ENCODE data around the gene PHF10. TPM values are rescaled to one million over a fixed set of nuclear protein-coding genes. Genes with fewer than 3 reads are reported as not detected.

PHF10 gene
- total and polyA plus RNA-seq, 2 experiments from 2014 or later = 5.9 to 10.7 TPM

DNA sequence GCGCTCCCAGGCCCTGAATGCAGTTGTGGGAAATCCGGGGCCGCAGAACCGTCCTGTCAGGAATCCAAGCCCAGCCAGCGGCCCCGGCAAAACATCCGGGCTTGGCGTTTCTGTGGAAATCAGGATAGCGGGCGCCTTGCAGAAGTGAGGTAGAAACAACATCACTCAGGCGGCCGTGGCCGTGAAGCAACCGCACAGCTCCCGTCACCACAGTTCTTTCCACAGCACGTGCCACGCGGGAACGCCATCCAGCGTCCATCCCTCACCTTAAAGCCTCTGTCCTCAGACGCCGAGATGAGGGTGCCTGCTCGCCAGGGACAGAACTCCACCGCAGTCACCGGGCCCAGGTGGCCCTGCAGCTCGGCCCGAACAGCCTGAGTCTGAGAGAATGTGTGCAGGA, 56.6 kb downstream of the PHF10 start:
- DNase-seq = no peak
- H3K4me3 ChIP-seq = no peak overlapping the region
- in situ Hi-C loops (cut with MboI) = no loop called here
- no peaks in the 10 kb centered on the region for H3K9me2 ChIP-seq (ENCODE audit: insufficient read depth)
- no peaks in the 10 kb centered on the region for H3F3A ChIP-seq (ENCODE audit: insufficient read depth)
- H3K4me2 ChIP-seq (ENCODE audit: unreplicated experiment) = no peak overlapping the region
- H3K27ac ChIP-seq = no peak overlapping the region
- H3K79me2 ChIP-seq (ENCODE audit: insufficient read depth) = no peaks in the 10 kb centered on the region
- H2AFZ ChIP-seq = no peak overlapping the region
- peaks cover 4% of the 10 kb centered on the region; the same call in 1 of the 2 replicates for H3K36me3 ChIP-seq (ENCODE audit: low read depth)
- 98 to 99% methylated on average over 25 to 27 of the region's 27 CpGs for WGBS, 2 experiments (ENCODE audit: low coverage in 1 of 2, low lambda C conversion rate in 2 of 2, missing lambda C conversion rate in 2 of 2)
- no peaks in the 10 kb centered on the region for H4K20me1 ChIP-seq (ENCODE audit: insufficient read depth)
- no peak overlapping the region for H3K9ac ChIP-seq
- no peaks in the 10 kb centered on the region for H3K4me1 ChIP-seq (ENCODE audit: insufficient read depth)
- no peaks in the 10 kb centered on the region for H3K9me3 ChIP-seq (ENCODE audit: low read depth)
- no peak for TF ChIP-seq EZH2 (IDR thresholded peaks at IDR 0.05; ENCODE audit: insufficient read depth, poor library complexity, severe bottlenecking)
- TF ChIP-seq EZH2phosphoT487 (IDR thresholded peaks at IDR 0.05; ENCODE audit: insufficient read depth, low read depth) = no peak
- no peaks in the 10 kb centered on the region for H3K27me3 ChIP-seq (replicated peaks; ENCODE audit: insufficient read depth)

DNA sequence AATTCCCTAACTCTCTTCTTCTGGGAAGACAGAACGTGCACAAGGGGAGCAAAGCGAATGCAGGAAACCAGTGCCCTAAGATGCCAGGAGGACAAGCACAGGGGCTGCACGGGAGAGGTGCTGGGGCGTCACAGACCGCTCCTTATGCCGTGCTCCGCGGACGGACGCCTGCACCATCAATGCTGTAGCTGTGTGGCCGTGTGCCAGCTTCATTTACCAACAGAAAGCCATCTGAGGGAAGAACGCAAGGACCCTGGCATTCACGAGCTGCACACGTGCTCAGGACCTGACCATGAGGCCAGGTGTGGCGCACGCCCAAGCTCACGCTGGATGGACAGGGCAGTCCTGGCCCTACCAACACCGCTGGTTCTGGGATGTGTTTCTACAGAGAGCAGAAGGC, 57.9 kb downstream of the PHF10 start:
- DNase-seq = no peak
- TF ChIP-seq EZH2phosphoT487 (IDR thresholded peaks at IDR 0.05; ENCODE audit: insufficient read depth, low read depth) (no peak), EZH2 (IDR thresholded peaks at IDR 0.05; ENCODE audit: insufficient read depth, poor library complexity, severe bottlenecking) (no peak)
- in situ Hi-C loops (cut with MboI) = no loop called here
- 94% methylated on average over 18 of the region's 18 CpGs for WGBS, 2 experiments (ENCODE audit: low coverage in 1 of 2, low lambda C conversion rate in 2 of 2, missing lambda C conversion rate in 2 of 2)
- no peaks in the 10 kb centered on the region for H3K27me3 ChIP-seq (replicated peaks; ENCODE audit: insufficient read depth)
- H3K4me2 ChIP-seq (ENCODE audit: unreplicated experiment) = no peak overlapping the region
- H3K9me2 ChIP-seq (ENCODE audit: insufficient read depth) = no peaks in the 10 kb centered on the region
- no peaks in the 10 kb centered on the region for H3F3A ChIP-seq (ENCODE audit: insufficient read depth)
- no peaks in the 10 kb centered on the region for H3K79me2 ChIP-seq (ENCODE audit: insufficient read depth)
- H3K27ac ChIP-seq = no peak overlapping the region
- no peak overlapping the region for H2AFZ ChIP-seq
- no peaks in the 10 kb centered on the region for H3K9me3 ChIP-seq (ENCODE audit: low read depth)
- H4K20me1 ChIP-seq (ENCODE audit: insufficient read depth) = no peaks in the 10 kb centered on the region
- no peaks in the 10 kb centered on the region for H3K4me1 ChIP-seq (ENCODE audit: insufficient read depth)
- H3K36me3 ChIP-seq (ENCODE audit: low read depth) = peaks cover 4% of the 10 kb centered on the region; the same call in 1 of the 2 replicates
- H3K4me3 ChIP-seq = no peak overlapping the region
- H3K9ac ChIP-seq = no peak overlapping the region

DNA sequence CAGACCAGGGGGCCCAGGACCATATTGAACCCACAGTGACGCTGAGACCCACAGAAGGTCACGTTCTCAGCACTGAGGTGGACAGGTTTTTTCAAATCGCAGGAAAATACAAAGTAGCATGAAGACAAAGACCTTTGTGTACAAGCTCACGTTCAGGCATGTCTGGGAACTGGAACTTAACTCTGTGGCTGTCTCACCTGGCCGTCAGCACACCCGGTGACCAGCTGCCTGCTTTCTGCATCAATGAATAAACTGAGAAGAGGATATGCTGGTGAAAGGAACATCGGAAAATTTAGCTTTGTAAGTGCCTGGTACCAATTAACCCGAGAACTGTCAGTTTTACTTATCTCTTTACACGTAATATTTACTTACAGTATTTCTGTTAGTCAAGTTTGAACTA, 59.0 kb downstream of the PHF10 start:
- H3K9me3 ChIP-seq (ENCODE audit: low read depth) = no peaks in the 10 kb centered on the region
- H3K4me3 ChIP-seq = no peak overlapping the region
- no peaks in the 10 kb centered on the region for H3F3A ChIP-seq (ENCODE audit: insufficient read depth)
- no peaks in the 10 kb centered on the region for H3K4me1 ChIP-seq (ENCODE audit: insufficient read depth)
- H4K20me1 ChIP-seq (ENCODE audit: insufficient read depth) = no peaks in the 10 kb centered on the region
- H2AFZ ChIP-seq = no peak overlapping the region
- DNase-seq = no peak
- H3K9ac ChIP-seq = no peak overlapping the region
- no peak overlapping the region for H3K4me2 ChIP-seq (ENCODE audit: unreplicated experiment)
- in situ Hi-C loops (cut with MboI) = no loop called here
- H3K9me2 ChIP-seq (ENCODE audit: insufficient read depth) = no peaks in the 10 kb centered on the region
- no peaks in the 10 kb centered on the region for H3K79me2 ChIP-seq (ENCODE audit: insufficient read depth)
- WGBS, 2 experiments (ENCODE audit: low coverage in 1 of 2, low lambda C conversion rate in 2 of 2, missing lambda C conversion rate in 2 of 2) = 71 to 82% methylated on average over 9 of the region's 9 CpGs
- TF ChIP-seq EZH2phosphoT487 (IDR thresholded peaks at IDR 0.05; ENCODE audit: insufficient read depth, low read depth) (no peak), EZH2 (IDR thresholded peaks at IDR 0.05; ENCODE audit: insufficient read depth, poor library complexity, severe bottlenecking) (no peak)
- peaks cover 4% of the 10 kb centered on the region; the same call in 1 of the 2 replicates for H3K36me3 ChIP-seq (ENCODE audit: low read depth)
- H3K27ac ChIP-seq = no peak overlapping the region
- H3K27me3 ChIP-seq (replicated peaks; ENCODE audit: insufficient read depth) = no peaks in the 10 kb centered on the region

DNA sequence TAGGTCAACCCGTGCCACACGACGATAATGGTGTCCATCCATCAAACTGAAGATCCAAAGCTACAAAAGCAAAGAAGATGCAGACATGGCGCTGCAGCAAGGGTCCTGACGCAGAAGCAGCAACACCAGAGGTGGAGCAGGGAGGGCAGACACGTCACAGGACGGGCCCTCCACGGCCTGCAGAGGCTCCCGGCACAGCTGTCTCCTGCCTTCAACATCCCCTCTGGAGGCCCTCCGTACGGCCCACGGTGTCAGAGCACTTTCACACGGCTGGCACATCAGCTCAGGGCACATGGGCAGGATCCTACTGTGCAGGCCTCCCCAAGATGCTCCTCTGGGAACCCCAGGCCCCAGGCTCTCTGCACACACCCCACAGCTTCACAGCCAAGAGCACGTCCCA, 60.1 kb downstream of the PHF10 start:
- Histone ChIP-seq H3K4me3 (no peak overlapping the region), H3K36me3 (ENCODE audit: low read depth) (peaks cover 4% of the 10 kb centered on the region; the same call in 1 of the 2 replicates)

DNA sequence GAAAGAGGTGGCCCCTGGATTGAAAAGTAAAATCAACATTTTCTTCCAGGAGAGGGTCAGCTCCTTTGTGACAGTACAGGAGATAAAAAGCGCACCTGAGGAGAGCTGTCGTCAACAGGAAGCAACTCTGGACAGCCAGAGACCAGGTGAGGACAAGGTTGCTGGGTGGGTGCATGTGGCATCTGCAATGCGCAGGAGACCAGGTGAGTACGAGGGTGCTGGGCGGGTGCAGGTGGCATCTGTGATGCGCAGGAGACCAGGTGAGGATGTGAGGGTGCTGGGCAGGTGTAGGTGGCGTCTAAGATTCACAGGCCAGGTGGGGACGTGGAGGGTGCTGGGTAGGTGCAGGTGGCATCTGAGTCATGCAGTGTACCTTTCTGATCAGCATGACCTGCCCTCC, 60.8 kb downstream of the PHF10 start:
- Histone ChIP-seq H3K27ac (no peak overlapping the region), H3K9me3 (ENCODE audit: low read depth) (no peaks in the 10 kb centered on the region), H3F3A (ENCODE audit: insufficient read depth) (no peaks in the 10 kb centered on the region), H3K79me2 (ENCODE audit: insufficient read depth) (no peaks in the 10 kb centered on the region), H3K4me3 (no peak overlapping the region), H2AFZ (no peak overlapping the region), H4K20me1 (ENCODE audit: insufficient read depth) (no peaks in the 10 kb centered on the region), H3K36me3 (ENCODE audit: low read depth) (peaks cover 4% of the 10 kb centered on the region; the same call in 1 of the 2 replicates), H3K9ac (no peak overlapping the region), H3K27me3 (replicated peaks; ENCODE audit: insufficient read depth) (no peaks in the 10 kb centered on the region), H3K9me2 (ENCODE audit: insufficient read depth) (no peaks in the 10 kb centered on the region), H3K4me2 (ENCODE audit: unreplicated experiment) (no peak overlapping the region), H3K4me1 (ENCODE audit: insufficient read depth) (no peaks in the 10 kb centered on the region)
- no peak for DNase-seq
- in situ Hi-C loops (cut with MboI) = no loop called here
- no peak for TF ChIP-seq EZH2 (IDR thresholded peaks at IDR 0.05; ENCODE audit: insufficient read depth, poor library complexity, severe bottlenecking)
- TF ChIP-seq EZH2phosphoT487 (IDR thresholded peaks at IDR 0.05; ENCODE audit: insufficient read depth, low read depth) = no peak
- 96 to 98% methylated on average over 8 of the region's 8 CpGs for WGBS, 2 experiments (ENCODE audit: low coverage in 1 of 2, low lambda C conversion rate in 2 of 2, missing lambda C conversion rate in 2 of 2)

More for the DNA sequence above, 60.1 kb downstream of the PHF10 start:
- no peaks in the 10 kb centered on the region for H3K79me2 ChIP-seq (ENCODE audit: insufficient read depth)
- H3K4me2 ChIP-seq (ENCODE audit: unreplicated experiment) = no peak overlapping the region
- H3K9ac ChIP-seq = no peak overlapping the region
- no peaks in the 10 kb centered on the region for H4K20me1 ChIP-seq (ENCODE audit: insufficient read depth)
- H3K9me3 ChIP-seq (ENCODE audit: low read depth) = no peaks in the 10 kb centered on the region
- H3K27ac ChIP-seq = no peak overlapping the region
- H3K9me2 ChIP-seq (ENCODE audit: insufficient read depth) = no peaks in the 10 kb centered on the region
- no peak for DNase-seq
- TF ChIP-seq EZH2 (IDR thresholded peaks at IDR 0.05; ENCODE audit: insufficient read depth, poor library complexity, severe bottlenecking) (no peak), EZH2phosphoT487 (IDR thresholded peaks at IDR 0.05; ENCODE audit: insufficient read depth, low read depth) (no peak)
- H3K27me3 ChIP-seq (replicated peaks; ENCODE audit: insufficient read depth) = no peaks in the 10 kb centered on the region
- in situ Hi-C loops (cut with MboI) = no loop called here
- H2AFZ ChIP-seq = no peak overlapping the region
- H3K4me1 ChIP-seq (ENCODE audit: insufficient read depth) = no peaks in the 10 kb centered on the region
- H3F3A ChIP-seq (ENCODE audit: insufficient read depth) = no peaks in the 10 kb centered on the region
- WGBS, 2 experiments (ENCODE audit: low coverage in 1 of 2, low lambda C conversion rate in 2 of 2, missing lambda C conversion rate in 2 of 2) = 96% methylated on average over 14 of the region's 14 CpGs

Data from GM23248 (cell line).